Lower leg skin (tissue), 4 donors: Measurements from ENCODE around the gene STXBP1. TPM values are rescaled to one million over a fixed set of nuclear protein-coding genes. Genes with fewer than 3 reads are reported as not detected.

ENCODE experiments used
- DNase-seq, 2 donors: peaks; one replicate each; pipeline ENCODE4 v3.0.0-alpha.2; 2019; ENCODE audit warnings: low spot score in 2 of 2
- H3K4me3 ChIP-seq: fragments of 200-600 bp; sonication (generic); 2 replicates; pipeline ENCODE4 v1.5.1; 2017; ENCODE audit warnings: mild to moderate bottlenecking, low read depth; ENCODE audit not compliant: poor library complexity, severe bottlenecking
- POLR2A ChIP-seq, 2 donors: fragments of 450-650 bp; IDR thresholded peaks; one replicate each; pipeline ENCODE4 v1.6.1; 2016 to 2017; ENCODE audit warnings: antibody characterized with exemption in 2 of 2, mild to moderate bottlenecking in 1 of 2, moderate library complexity in 1 of 2
- WGBS, 2 donors: methylation state at CpG; one replicate each; pipeline ENCODE4 v1.1.5; 2018; 5-methylcytosine and 5-hydroxymethylcytosine counted together
- intact Hi-C: fragments of 100-400 bp; cut with DNase I; formaldehyde crosslinking; loops from one replicate; pipeline ENCODE4 v1.15.0; 2023; ENCODE audit warnings: low total_unique reads
- total RNA-seq, 4 donors: library from RNA; depleted of rRNA; stranded (reverse); fragments of >200 nt; gene quantifications; one replicate each; pipeline ENCODE4 v1.1.0, GENCODE V29; 2016
- TF ChIP-seq, protein P1 (sequence below), 3 donors: fragments of 450-650 bp; IDR thresholded peaks; one replicate each; pipeline ENCODE4 v1.5.1; 2016; ENCODE audit warnings: antibody characterized with exemption in 3 of 3, mild to moderate bottlenecking in 3 of 3, moderate library complexity in 2 of 3

STXBP1 gene
- total RNA-seq, 4 donors from 2014 or later: 17.4 to 66.8 (median 30.5) TPM

DNA sequence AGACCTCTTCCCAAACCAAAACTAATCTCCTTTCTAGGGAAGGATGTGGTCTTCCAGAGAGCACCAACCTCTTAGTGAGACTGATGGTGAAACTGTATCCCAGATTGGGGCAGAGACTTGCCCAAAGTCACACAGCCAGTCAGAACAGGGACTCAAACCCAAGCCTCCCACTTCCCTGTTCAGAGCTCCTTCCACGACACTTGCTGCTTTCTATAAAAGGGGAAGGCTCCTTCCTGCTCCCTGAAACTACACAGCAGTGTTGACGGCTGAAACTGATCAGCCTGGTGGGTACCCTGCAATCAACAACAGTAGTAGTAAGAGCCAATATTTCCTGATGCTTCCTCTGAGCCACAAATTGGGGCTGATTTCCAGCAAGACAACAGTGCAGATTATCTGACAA, 121.5 kb downstream of the STXBP1 start:
- TF ChIP-seq, protein P1, sequence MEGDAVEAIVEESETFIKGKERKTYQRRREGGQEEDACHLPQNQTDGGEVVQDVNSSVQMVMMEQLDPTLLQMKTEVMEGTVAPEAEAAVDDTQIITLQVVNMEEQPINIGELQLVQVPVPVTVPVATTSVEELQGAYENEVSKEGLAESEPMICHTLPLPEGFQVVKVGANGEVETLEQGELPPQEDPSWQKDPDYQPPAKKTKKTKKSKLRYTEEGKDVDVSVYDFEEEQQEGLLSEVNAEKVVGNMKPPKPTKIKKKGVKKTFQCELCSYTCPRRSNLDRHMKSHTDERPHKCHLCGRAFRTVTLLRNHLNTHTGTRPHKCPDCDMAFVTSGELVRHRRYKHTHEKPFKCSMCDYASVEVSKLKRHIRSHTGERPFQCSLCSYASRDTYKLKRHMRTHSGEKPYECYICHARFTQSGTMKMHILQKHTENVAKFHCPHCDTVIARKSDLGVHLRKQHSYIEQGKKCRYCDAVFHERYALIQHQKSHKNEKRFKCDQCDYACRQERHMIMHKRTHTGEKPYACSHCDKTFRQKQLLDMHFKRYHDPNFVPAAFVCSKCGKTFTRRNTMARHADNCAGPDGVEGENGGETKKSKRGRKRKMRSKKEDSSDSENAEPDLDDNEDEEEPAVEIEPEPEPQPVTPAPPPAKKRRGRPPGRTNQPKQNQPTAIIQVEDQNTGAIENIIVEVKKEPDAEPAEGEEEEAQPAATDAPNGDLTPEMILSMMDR (IDR thresholded peaks at IDR 0.05): no peak
- no peak for TF ChIP-seq POLR2A (IDR thresholded peaks at IDR 0.05)
- no peak overlapping the region for H3K4me3 ChIP-seq
- no peak for DNase-seq
- 85 to 88% methylated on average over 2 of the region's 2 CpGs for WGBS, 2 donors
- intact Hi-C loops: loop anchor here (2.0 to 5.0 kb wide), 2 partner anchors 143 to 231 kb away; no protein-coding TSS in a partner anchor

DNA sequence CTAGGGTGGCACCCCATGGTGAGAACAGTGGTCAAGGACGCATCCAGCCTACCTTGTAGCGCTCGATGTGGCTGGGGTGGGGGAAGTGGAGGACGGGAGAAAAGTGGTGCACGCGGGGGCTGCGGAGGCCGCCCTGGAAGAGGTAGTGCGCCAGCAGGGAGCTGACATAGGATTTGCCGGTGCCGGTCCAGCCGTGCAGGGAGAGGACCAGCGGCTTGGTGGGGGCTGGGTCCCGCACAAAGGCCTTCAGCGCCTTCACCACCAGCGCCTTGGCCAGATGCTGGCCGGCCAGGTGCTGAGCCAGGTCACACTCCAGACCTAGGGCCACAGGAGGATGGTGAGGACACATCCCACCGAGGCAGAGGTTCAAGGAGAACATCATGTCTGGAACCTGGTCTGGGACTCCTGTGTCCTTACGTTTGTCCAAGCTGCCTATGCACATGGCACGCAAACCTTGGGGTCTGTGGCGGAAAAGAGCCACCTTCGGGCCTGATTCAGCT, 122.2 kb downstream of the STXBP1 start:
- TF ChIP-seq, protein P1 (IDR thresholded peaks at IDR 0.05): no peak
- no peak for TF ChIP-seq POLR2A (IDR thresholded peaks at IDR 0.05)
- DNase-seq: no peak
- H3K4me3 ChIP-seq: peak overlapping the region; percentile 55
- 50 to 51% methylated on average over 21 to 22 of the region's 22 CpGs for WGBS, 2 donors
- intact Hi-C loops: loop anchor here (5.0 kb wide), 1 partner anchor 232 kb away; no protein-coding TSS in a partner anchor

DNA sequence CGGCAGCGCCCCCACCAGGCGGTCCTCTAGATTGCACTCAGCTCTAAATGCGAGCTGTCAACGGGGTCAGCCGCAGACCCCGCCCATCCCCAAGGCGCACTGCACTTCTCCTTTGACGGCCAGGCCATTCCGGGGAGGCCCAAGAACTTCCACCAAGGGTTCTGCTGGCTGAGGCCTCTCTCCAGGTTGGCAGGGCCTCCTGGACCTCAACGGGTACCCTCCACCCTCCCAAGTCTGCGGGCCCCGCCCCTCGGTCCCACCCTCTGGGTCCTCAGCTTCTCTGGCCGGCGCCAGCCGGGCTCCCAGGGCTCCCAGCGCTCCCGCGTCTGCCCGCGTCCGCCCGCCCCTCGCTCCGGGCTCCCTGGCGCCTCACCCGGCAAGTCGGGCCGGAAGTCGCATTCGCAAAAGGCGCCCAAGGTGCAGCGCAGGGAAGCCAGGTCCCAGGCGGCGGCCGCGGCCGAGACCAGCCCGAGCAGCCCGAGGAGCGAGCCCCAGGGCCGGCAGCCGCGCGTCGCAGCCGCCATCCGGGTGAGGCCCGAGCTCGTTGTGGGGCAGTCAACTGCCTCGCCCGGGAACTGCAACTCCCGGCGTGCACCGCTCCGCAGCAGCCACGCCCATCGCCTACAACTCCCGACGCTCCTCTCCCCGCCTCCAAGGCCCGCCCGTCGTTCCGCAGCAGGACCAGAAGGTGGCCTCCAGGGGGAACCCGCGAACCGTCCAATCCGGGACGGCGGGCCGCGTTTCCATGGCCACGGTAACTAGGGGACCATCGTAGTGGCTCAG, 122.9 kb downstream of the STXBP1 start, which contains the start of gene TOR2A:
TOR2A (minus strand) TSS at position 548 of the 783 bp plus-strand sequence; CDS start at position 524, 24 bp downstream.
- TF ChIP-seq POLR2A (IDR thresholded peaks at IDR 0.05): no peak
- TF ChIP-seq, protein P1 (IDR thresholded peaks at IDR 0.05): peak in 2 of 3 donors; percentile 67 to 98
- intact Hi-C loops: loop anchor here (5.0 kb wide), 3 partner anchors 47 to 233 kb away; no protein-coding TSS in a partner anchor
- WGBS, 2 donors: 0% methylated on average over 32 to 65 of the region's 76 CpGs
- H3K4me3 ChIP-seq: peak within 1 kb of the TSS; percentile 55
- DNase-seq: peak; percentile 95 to 100

DNA sequence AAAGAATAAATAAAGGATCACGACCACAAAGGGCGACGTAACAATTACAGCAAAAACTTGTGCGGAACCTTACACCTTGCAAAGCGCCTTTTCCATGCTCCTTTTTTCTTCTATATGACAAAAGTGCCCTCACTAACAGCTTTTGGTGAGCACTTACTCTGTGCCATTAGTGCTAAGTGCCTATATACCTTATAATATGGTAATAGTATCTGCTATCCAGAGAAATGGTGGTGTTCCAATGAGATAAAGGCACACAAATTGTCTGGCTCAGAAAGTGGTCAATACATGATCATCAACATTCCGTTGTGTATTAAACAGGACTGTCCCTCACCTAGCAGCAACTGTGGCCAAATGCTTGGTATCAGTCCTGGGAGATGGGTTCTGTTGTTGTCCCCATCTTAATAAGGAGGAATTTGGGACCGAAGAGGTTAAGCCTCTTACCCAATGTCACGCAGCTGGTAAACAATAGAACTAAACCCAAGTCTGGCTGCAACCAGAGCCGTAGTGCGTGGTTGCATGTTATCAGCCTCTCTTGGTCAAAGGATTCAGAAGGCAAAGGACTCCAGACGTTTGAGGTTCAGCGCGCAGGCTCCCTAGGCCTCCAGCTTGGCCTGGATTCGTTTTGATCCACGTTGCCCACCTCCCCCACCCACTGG, 123.6 kb downstream of the STXBP1 start:
- no peak overlapping the region for H3K4me3 ChIP-seq
- DNase-seq: no peak
- intact Hi-C loops: loop anchor here (5.0 kb wide), 2 partner anchors 47 to 187 kb away; no protein-coding TSS in a partner anchor
- 28 to 36% methylated on average over 15 of the region's 15 CpGs for WGBS, 2 donors
- TF ChIP-seq, protein P1 (IDR thresholded peaks at IDR 0.05): no peak
- no peak for TF ChIP-seq POLR2A (IDR thresholded peaks at IDR 0.05)

DNA sequence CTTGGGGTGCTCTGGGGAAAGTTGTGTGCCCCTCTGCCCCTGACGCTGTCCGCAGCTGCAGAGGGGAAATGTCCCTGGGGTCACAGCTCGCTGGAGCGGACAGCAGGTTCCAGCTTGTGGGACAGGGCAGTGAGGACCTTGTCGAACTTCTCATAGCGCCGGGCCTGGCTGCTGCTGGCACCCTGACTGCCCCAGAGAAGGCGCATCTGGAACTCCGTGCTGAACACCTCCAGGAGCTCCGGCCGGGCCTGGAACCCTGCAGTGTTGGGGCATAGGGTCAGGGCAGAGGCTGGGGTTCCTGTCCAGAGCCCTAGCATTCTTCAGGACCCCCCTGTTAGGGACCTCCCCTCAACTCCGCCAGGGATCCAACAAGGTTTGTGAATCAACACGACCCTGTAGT, 126.6 kb downstream of the STXBP1 start:
- DNase-seq: no peak
- 87 to 88% methylated on average over 13 of the region's 13 CpGs for WGBS, 2 donors
- H3K4me3 ChIP-seq: no peak overlapping the region
- intact Hi-C loops: loop anchor here (5.0 kb wide), 2 partner anchors 44 to 184 kb away; no protein-coding TSS in a partner anchor
- no peak for TF ChIP-seq POLR2A (IDR thresholded peaks at IDR 0.05)
- TF ChIP-seq, protein P1 (IDR thresholded peaks at IDR 0.05): no peak
